SHP77 treated with DMSO at 0.1 percent for 48 hours (cell line): ENCODE results near the gene PTGIS.

Source experiments
- DNase-seq: peaks from one replicate; lab custom pipeline; 2025; lab: John Stamatoyannopoulos, UW

The PTGIS gene

DNA sequence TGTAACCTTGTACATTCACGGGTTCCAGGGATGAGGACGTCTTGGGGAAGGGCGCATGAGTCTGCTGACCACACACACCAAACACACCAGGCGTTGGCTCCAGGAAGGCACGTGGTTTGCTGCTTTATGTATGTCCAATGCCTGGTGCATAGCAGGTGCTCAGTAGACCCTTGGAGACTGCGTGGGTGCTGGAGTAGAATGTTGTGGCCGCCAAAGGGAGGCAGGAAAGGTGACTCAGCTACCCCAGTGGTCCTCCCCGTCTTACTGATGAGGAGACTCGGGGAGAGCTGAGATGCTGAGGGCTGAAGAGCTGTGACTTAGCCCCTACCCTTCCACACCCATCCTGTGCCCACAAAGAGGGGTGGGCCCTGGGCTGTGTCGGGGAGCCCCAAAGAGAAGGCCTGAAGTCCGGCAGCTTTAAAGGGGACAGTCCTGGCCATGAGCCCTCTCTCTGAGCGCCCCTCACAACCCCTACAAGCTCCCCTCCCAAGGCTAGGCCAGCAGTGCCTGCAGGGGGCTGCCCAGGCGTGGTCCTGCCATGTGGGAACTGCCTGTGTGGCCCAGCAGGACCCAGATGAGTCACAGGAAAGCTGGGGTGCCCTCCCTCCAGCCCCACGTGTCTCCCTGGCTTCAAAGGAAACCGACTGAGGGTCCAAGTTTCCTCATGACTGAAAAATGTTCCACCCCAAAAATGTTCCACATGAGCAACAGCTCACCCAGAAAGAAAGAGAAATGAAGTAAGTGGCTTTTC is 28.0 kb upstream of the PTGIS start:
- DNase-seq, result no peak

DNA sequence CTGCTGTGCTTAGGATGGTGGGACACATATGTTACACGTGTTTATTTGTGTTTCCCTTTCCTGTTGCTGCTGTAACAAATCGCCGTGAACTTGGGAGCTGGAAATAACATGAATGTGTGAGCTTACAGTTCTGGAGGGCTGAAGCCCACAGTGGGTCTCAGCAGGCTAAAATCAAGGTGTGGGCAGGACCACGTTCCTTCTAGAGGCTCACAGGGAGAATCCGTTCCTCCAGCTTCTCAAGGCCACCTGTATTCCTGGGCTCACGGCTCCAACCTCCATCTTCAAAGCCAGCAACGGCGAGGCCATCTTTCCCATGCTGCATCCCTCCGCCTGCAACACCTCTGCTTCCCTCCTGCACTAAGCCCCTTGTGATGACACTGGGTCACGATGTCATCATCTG is 27.4 kb upstream of the PTGIS start:
- no peak for DNase-seq

DNA sequence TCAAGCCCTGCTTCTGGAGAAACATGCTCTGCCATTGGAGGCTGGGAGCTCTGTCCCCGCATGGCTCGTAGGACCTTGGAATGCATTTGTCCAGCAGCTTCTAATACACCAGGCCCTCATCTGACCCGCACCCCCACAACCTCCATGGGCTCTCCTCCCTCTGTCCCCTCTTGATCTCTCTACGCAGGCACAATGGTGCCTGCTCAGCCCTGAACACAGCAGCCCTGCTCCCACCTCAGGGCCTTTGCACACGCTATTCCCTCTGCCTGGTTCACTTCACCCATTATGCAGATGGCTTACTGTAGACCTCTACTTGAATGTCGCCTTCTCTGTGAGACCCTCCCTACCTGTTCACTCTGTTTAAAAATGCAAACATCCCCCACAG is 27.0 kb upstream of the PTGIS start:
- DNase-seq, result no peak

DNA sequence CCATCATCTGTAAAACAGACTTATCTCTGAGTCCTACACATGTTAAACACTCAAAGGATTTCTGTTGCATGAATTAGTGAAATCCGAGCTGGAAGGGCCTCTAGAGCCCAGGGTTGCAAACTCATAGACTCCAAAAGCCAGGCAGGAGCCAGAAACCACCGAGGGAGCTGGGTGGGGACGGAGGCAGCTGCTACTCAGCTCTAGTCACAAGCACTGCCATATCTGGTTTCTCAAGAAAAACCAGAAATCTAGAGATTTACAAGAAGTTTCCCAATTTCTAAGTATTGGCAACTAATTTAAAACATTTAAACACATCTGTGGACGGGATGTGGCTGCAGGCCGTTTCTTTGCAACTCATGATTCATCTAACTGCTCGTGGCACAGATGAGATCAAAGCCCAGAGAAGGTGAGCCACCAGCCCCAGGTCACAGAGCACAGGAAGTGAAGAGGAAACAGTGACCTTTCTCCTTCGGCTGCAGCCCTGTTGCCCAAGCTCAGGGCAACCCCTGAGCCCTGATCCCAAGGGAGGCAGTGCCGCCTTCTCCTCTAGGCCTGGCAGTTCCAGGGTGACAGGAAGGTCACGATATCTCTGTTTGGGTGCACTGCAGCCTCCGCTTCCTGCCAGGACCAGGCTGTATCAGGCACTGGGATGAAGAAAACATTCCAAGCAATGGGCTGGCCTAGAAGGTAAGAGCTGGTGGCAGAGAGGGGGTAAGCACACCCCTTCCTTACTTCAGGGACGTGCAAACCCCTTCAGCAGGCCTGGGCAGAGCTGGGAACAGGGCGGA is 26.4 kb upstream of the PTGIS start:
- DNase-seq, result no peak

DNA sequence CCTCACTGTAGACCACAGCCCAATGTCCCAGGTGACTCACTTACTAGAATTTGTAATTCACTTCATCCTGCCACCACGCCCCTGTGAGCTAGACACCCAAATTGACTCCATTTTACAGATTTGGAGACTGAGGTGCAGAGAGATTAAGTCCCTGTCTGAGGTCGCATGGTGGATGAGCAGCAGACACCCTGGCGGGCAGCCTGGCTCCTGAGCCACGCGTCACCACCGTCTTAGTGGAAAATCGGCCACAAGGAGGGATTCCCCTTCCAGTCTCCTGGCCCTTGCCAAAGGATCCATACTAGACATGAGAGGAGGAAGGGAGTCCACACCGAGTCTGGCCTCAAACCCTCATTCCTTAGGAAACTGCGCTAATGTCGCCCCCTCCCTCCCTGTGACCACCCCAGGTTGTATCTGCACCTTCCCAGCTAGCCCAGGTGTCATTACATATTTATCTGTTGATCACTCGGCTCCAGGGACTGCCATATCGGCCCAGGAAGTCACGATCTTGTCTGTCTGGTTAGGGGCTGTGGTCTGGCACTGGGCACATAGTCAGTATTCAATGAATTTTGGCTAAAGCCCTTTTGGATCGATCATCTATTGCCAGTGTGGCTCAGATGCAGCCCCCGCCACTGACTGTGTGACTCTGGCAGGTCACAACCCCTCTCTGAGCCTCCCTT is 25.7 kb upstream of the PTGIS start:
- no peak for DNase-seq

DNA sequence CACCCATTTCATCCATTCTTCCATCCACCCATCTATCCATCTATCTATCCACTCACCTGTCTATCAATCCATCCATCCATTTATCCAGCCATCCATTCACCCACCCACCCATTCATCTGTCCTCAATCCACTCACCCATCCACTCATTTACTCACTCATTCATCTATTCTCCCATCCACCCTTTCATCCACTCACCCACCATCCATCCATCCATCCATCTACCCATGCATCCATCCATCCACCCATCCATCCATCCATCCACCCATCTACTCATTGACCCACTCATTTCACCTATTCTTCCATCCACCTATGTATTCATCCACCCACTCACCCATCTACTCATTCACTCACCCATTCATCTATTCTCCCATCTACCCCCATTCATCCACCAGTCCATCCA is 24.2 kb upstream of the PTGIS start:
- no peak for DNase-seq

DNA sequence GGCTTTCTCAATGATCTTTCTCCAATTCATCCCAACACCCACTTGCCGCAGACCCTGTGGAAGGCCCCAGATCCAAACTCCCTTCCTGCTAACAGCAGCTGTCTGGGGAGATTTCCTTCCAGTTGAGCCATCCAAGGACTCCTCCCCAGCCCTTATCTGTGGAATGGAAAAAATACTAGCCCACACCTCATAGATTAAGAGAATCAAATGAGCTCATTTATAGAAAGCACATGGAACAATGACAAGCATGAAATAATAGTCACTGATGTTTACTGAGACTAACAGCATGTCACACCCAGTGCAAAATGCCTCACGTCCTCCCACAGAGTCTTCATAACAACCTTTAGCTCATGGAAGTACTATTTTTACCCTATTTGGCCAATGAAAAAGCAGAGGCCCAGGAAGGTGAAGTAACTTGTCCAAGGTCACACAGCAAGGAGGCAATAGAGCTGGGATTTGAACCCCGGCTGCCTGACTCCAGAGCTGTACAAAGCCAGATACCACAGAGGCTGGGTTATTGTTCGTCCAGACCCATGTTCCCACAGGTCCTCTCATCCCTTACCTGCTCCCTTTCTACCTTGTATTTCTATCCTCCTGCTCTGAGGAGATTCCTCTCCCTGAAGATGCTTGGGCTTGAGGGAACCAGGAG is 23.4 kb upstream of the PTGIS start:
- DNase-seq, result no peak

DNA sequence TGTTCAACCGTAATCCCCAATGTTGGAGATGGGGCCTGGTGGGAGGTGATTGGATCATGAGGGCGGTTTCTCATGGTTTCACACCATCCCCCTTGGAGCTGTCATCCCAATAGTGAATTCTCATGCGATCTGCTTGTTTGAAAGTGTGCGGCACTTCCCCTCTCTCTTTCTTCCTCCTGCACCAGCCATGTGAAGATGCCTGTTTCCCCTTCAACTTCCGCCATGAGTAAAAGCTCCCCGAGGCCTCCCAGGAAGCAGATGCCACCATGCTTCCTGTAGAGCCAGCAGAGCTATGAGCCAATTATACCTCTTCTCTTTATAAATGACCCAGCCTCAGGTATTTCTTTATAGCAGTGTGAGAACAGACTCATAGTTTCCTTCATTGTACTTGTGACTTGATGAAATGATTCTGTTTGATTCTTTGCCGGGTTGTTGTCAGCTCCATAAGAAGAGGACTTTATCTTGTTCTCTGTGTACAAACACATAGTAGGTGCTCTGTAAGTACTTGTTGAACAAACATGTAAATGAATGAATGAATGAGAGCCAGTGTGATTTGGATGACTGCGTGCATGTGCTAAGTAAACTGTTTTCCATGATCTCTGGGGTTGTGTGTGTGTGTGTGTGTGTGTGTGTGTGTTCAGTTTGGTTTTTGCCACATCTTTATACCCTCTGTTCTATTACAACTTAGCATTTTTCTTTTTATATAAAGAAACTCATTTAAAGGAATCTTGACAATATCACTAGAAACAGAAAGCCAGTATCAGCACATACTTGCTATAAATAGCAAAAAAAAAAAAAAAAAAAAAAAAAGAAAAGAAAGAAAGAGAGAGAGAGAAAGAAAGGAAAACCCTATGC is 22.5 kb upstream of the PTGIS start:
- DNase-seq, result no peak

DNA sequence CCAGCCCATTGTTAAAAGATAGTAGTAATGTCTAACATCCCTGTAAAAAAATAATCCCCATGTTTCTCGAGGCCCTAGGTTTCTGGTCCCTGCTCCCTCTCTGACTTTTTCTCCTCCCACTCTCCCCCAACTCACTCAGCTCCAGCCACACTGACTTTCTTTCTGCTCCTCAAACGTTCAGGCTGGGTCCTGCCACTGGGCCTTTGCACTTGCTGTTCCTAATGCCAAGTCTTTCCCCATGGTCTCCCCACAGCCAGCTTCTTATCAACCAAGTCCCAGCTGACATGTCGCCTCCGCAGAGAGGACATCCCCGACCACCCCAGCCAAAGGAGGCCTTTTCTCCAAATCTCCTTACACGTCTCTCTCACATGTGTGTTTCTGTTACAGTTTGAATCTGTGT is 21.8 kb upstream of the PTGIS start:
- no peak for DNase-seq

DNA sequence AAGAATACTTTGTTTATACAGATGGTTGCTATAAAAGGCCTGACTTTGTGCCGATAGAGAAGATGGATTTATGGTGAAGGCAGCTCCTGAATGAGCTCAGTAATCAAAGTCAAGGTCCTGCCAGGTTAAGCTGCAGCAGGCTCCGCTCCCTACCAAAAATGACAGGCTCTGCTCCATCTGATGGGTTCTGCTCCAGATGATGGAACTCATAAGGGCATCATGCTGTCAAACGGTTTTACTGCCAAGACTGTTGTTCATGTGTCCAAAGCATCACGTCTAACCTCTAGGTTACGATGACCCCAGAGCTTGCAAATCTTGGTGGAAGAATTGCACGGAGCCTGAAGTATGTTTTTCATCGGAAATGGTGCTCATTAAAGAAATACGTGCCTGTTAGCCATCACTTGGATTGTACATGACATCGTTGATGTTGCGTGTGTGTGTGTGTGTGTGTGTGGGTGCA is 19.2 kb upstream of the PTGIS start:
- DNase-seq, result no peak

DNA sequence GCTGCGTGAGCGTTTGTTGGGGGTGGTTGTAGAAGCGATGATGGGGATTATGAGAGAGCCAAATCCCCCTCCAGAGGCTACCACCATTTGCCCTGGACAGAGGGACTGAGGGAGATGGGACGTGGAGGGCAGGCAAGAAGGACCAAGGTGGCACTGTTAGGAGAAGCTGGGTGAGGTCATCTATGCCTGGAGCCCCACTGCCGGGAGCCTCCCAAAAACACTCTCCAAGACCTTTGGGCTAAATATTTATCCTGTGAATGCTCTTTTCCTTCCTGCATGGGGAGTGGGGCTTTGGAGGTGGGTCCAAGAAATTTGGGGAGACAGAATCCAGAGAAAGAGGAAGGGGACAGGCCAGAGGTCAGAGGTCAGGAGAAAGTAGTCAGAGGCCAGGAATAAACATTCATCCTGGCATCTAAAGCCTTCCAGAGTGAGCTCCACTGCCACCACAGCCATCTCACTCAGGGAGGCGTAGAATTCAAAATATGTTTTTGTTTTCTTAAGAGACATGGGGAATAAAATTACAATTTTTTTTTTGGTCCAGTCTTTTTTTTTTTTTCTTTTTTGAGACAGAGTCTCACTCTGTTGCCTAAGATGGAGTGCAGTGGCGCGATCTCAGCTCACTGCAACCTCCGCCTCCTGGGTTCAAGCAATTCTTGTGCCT is 17.8 kb upstream of the PTGIS start:
- no peak for DNase-seq

DNA sequence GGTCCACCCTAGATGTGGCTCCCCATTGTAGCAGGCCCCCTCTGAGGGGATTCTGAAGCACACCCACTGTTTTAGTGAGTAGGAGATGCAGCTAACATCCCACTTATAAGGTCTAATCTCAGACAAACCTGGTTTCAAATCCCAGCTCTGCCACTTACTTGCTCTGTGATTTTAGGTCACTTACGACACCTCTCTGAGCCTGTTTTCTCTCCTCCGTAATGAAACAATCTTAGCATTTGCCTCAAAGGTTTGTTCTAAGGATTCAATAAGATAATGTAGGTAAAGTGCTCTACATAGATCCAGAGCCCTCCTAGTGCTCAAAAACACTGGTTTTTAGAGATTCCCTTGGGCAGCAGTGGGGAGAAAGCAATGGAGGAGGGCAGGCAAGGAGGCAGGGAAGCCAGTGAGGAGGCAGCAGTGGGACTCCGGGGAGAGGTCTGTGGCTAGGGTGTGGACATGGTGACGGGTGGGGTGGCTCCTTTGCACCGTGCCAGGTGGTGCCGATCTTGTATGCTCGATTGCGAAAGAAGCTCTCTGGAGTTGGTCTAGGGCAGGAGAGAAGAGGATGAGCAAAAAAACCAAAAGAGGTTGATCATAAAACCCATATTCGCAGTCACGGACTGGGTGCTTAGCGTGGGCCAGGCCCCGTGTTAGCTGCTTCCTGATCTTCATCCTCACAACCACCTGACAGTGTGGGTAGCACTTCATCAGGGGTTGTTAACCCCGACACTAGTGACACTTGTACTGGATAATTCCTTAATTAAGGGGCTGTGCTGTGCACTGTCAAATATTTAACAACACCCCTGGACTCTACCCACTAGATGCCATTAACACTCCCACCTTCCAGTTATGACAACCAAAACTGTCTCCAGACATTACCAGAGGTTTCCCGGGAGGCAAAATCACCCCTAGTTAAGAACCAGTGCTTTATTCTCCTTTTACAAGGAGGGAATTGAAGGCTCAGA is 16.8 kb upstream of the PTGIS start:
- no peak for DNase-seq

DNA sequence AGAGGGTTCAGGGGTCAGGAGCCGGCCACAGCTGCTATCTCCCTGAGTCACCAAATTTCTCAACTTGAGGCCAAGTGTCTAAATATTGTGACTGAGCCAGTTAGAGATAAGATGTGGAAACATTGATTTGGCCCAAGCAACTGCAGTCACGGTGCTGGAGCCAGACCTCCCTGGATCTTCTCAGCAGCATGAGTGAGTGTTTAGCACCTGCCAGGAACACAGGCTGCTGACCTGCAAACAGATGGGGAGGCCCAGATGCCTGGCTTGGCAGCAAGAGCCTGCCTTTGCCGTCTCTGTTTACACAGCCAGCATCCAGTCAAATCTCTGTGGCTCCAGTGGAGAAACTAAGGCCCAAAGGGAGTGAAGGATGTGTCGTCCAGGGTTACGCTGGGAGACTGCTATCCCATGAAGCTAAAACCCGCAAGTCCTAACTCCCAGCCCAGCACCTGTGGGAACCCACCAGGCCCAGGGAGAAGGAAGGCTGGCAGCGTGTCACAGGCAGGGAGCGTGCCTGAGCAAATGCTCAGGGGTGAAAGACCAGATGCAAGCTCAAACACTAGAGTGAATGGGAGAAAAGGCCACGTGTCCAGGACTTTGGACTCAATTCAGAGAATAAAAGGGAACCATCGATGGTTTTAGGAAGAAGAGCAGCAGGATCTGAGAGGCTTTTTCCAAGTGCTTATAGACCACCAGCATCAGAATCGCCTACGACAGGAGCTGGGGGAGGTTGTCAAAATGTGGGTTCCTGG is 15.9 kb upstream of the PTGIS start:
- peak; percentile 70 for DNase-seq

DNA sequence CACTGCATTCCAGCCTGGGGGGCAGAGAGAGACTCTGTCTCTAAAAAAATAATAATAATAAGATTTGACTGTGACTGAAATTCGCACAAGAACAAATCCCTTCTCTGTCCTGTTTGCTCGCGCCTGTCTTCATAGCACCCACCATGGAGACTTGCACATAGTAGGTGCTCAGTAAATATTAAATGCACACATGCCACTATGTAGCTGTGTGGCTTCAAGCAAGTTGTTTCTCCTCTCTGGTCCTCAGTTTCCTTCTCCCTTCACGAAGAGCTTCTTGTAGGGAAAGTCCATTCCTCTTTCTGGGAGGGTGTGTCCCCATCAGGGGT is 15.4 kb upstream of the PTGIS start:
- DNase-seq, result no peak

DNA sequence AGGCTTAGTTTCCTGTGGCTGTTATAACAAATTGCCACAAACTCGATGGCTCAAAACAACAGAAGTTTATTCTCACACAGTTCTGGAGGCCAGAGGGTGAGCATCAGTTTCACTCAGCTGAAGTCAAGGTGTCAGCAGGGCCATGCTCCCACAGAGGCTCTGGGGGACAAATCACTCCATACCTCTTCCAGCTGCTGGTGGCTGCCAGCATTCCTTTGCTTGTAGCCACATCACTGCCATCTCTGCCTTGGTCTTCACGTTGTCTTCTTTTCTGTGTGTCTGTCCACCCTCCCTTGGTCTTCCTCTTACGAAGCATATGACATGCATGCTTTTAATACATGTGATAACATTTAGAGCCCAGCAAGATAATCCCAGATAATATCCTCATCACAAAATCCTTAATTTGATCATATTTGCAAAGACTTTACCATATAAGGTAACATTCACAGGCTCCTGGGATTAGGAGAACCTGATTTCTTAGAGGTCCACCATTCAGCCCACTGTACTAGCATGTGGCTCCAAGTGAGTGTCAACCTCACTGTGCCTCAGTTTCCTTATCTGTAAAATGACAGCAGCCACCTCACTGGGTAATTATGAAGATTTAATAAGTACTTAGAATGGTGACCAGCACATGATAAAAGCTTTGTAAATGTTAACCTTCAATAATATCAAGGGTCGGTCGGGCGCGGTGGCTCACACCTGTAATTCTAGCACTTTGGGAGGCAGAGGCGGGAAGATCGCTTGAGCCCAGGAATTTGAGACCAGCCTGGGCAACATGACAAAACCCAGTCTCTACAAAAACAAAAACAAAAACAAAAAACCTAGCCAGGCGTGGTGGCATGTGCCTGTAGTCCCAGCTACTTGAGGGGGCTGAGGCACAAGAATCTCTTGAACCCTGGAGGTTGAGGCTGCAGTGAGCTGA is 14.7 kb upstream of the PTGIS start:
- DNase-seq, result no peak

DNA sequence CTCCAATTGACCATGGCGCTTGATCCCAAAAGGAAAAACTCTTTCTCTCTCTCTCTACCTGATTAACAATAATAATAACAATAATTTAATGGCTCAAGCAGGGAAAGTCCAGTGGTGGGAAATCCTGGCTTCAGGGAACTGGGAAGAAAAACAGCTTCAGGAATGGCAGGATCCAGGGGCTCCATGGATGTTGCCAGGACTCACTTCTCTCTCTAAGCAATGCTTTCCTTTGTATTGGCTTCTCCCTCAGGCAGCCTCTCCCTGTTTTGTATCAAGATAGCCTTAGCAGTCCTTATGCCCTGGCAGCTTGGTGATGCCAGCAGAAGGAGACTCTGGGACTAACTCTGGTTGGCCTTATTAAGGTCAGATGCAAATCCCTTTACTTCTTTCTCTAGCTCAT is 13.5 kb upstream of the PTGIS start:
- DNase-seq, result no peak

DNA sequence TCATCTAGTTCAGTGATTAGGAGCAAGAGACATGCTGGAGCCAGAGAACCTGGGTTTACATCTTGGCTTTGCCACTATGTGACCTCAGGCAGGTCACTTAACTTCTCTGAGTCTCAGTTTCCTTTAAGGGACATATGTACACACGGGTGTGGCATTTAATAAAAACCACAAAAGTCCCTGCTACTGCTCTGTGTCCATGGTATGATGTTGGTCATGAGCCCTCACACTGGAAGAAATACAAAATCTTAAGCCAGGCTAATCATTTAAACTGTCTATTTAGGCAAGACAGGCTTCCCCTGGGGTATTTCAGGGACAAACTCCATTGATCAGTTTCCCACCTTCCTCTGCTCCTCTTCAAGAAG is 12.9 kb upstream of the PTGIS start:
- DNase-seq, result no peak
